Medulla oblongata (tissue), 1 donor: ENCODE data around the gene RPL21.

Experiments
- DNase-seq: peaks from one replicate; pipeline ENCODE4 v3.0.0-alpha.2; 2015; ENCODE audit errors: extremely low spot score

The RPL21 gene

GRCh38 chr13:27258637-27259386 lies 7.5 kb downstream of the RPL21 start:
- no peak for DNase-seq

GRCh38 chr13:27259831-27260230 lies 8.5 kb downstream of the RPL21 start:
- peak; percentile 43 for DNase-seq

- DNase-seq = no peak
Measured at GRCh38 chr13:27261396-27261795, 10.0 kb downstream of the RPL21 start.

- DNase-seq = no peak
Measured at GRCh38 chr13:27263438-27263837, 12.1 kb downstream of the RPL21 start.

GRCh38 chr13:27264181-27264580 lies 12.8 kb downstream of the RPL21 start:
- peak; percentile 59 for DNase-seq

- DNase-seq = no peak
Measured at GRCh38 chr13:27264648-27265047, 13.3 kb downstream of the RPL21 start.

GRCh38 chr13:27266917-27267316 lies 15.6 kb downstream of the RPL21 start:
- DNase-seq = no peak

- no peak for DNase-seq
Measured at GRCh38 chr13:27267596-27267995, 16.2 kb downstream of the RPL21 start.

- DNase-seq = no peak
Measured at GRCh38 chr13:27269114-27269665, 17.8 kb downstream of the RPL21 start.

- peak; percentile 89 for DNase-seq
Measured at GRCh38 chr13:27270594-27271520, 19.5 kb downstream of the RPL21 start, which contains the start of gene RASL11A. TSS of gene RASL11A (plus strand) at chr13:27270830. CDS start at chr13:27270945, 115 bp downstream.

- DNase-seq = no peak
Measured at GRCh38 chr13:27271570-27272096, 20.3 kb downstream of the RPL21 start.

- no peak for DNase-seq
Measured at GRCh38 chr13:27273658-27274425, 22.5 kb downstream of the RPL21 start.

- no peak for DNase-seq
Measured at GRCh38 chr13:27274631-27275030, 23.3 kb downstream of the RPL21 start.

- DNase-seq = no peak
Measured at GRCh38 chr13:27276188-27276587, 24.8 kb downstream of the RPL21 start.

GRCh38 chr13:27279506-27279905 lies 28.1 kb downstream of the RPL21 start:
- no peak for DNase-seq

- no peak for DNase-seq
Measured at GRCh38 chr13:27280009-27280656, 28.8 kb downstream of the RPL21 start.

GRCh38 chr13:27280841-27281240 lies 29.5 kb downstream of the RPL21 start:
- DNase-seq = no peak

- no peak for DNase-seq
Measured at GRCh38 chr13:27281420-27281819, 30.1 kb downstream of the RPL21 start.

GRCh38 chr13:27283906-27284493 lies 32.6 kb downstream of the RPL21 start:
- DNase-seq = peak; percentile 70

- DNase-seq = no peak
Measured at GRCh38 chr13:27288392-27288791, 37.0 kb downstream of the RPL21 start.
